GM19351 (cell line): ENCODE results near the gene SLCO2A1.

Experiments used
- ATAC-seq: cut with Tn5 transposase; IDR thresholded peaks from one replicate; pipeline ENCODE4 v1.9.1; 2021; ENCODE audit warnings: mild to moderate bottlenecking, moderate library complexity; ENCODE audit not compliant: unreplicated experiment

Gene SLCO2A1

GRCh38 chr3:134002306-134002705 lies 27.4 kb downstream of the SLCO2A1 start:
- ATAC-seq = no peak

GRCh38 chr3:134001251-134001650 lies 28.5 kb downstream of the SLCO2A1 start:
- no peak for ATAC-seq

GRCh38 chr3:133999891-134000685 lies 29.6 kb downstream of the SLCO2A1 start:
- no peak for ATAC-seq

GRCh38 chr3:133998691-133999241 lies 31.0 kb downstream of the SLCO2A1 start:
- ATAC-seq = no peak

GRCh38 chr3:133997871-133998635 lies 31.7 kb downstream of the SLCO2A1 start:
- no peak for ATAC-seq

GRCh38 chr3:133996996-133997395 lies 32.7 kb downstream of the SLCO2A1 start:
- ATAC-seq = no peak

- ATAC-seq = no peak
Observed at GRCh38 chr3:133996251-133996661, 33.5 kb downstream of the SLCO2A1 start.

GRCh38 chr3:133995264-133995663 lies 34.5 kb downstream of the SLCO2A1 start:
- no peak for ATAC-seq

GRCh38 chr3:133994166-133994890 lies 35.4 kb downstream of the SLCO2A1 start:
- ATAC-seq = no peak

- no peak for ATAC-seq
Observed at GRCh38 chr3:133992951-133993620, 36.6 kb downstream of the SLCO2A1 start.

- ATAC-seq = no peak
Observed at GRCh38 chr3:133992381-133992780, 37.3 kb downstream of the SLCO2A1 start.

GRCh38 chr3:133991637-133992036 lies 38.1 kb downstream of the SLCO2A1 start:
- no peak for ATAC-seq

- ATAC-seq = no peak
Observed at GRCh38 chr3:133991209-133991608, 38.5 kb downstream of the SLCO2A1 start.

GRCh38 chr3:133989936-133990702 lies 39.6 kb downstream of the SLCO2A1 start:
- no peak for ATAC-seq

- no peak for ATAC-seq
Observed at GRCh38 chr3:133988631-133989161, 41.0 kb downstream of the SLCO2A1 start.

- no peak for ATAC-seq
Observed at GRCh38 chr3:133987948-133988484, 41.7 kb downstream of the SLCO2A1 start.

- ATAC-seq = no peak
Observed at GRCh38 chr3:133987136-133987535, 42.6 kb downstream of the SLCO2A1 start.

- ATAC-seq = no peak
Observed at GRCh38 chr3:133986311-133986710, 43.4 kb downstream of the SLCO2A1 start.

- no peak for ATAC-seq
Observed at GRCh38 chr3:133984975-133985374, 44.8 kb downstream of the SLCO2A1 start.
